HEK293T (cell line): ENCODE data around the gene MCCC1.

Experiments
- ELF4 ChIP-seq: fragments of 450-650 bp; IDR thresholded peaks from 2 replicates; pipeline ENCODE4 v1.6.1; 2017; ENCODE audit warnings: antibody characterized with exemption
- FOXM1 ChIP-seq: fragments of 450-650 bp; IDR thresholded peaks from 2 replicates; pipeline ENCODE4 v1.6.1; 2017; ENCODE audit warnings: mild to moderate bottlenecking, borderline replicate concordance
- NFRKB ChIP-seq: fragments of 450-650 bp; IDR thresholded peaks from 2 replicates; pipeline ENCODE4 v1.6.1; 2016; ENCODE audit warnings: mild to moderate bottlenecking, moderate library complexity
- SP1 ChIP-seq: fragments of 450-650 bp; IDR thresholded peaks from 2 replicates; pipeline ENCODE4 v1.6.1; 2017
- SUZ12 ChIP-seq: fragments of 450-650 bp; IDR thresholded peaks from 2 replicates; pipeline ENCODE4 v1.6.1; 2016; ENCODE audit warnings: mild to moderate bottlenecking

DNA sequence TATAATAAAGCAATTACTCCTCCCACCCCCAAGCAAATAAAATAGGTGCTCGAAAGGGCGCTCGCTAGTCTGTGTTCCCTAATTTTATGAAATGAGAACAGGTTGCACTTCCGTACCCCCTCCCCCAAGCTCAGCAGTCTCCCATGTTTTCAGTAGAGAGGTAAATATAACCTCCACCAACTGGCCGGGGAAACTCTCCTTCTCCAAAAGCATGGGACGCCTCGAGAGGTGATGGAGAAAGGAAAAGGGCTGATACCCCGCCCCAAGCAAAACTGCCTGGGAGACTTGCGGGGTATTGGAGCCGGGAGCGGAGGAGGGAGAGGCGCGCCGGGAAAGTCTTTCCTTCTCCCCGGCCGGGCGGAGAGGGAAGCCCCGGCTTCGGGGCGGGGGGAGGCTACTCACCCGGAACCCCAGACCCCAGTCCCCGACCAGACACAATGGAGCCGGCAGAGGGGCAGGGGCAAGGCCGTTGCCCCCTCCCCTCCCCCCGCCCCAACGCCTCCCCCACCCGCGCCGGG, 119.6 kb downstream of the MCCC1 start:
- no peak for TF ChIP-seq NFRKB
- TF ChIP-seq FOXM1 = no peak
- TF ChIP-seq SP1 = no peak
- no peak for TF ChIP-seq SUZ12
- no peak for TF ChIP-seq ELF4
